Left renal cortex interstitium (tissue), 4 donors: ENCODE measurements around the gene CBL. TPM values are rescaled to one million over a fixed set of nuclear protein-coding genes. Genes with fewer than 3 reads are reported as not detected.
A peak's percentile ranks its signal among the peaks of the same experiment; 100 is the strongest.

Source experiments
- DNase-seq, 4 donors: peaks; one replicate each; pipeline ENCODE4 v3.0.0-alpha.2; 2013; ENCODE audit warnings: low read depth in 4 of 4, low spot score in 2 of 4, missing footprints in 1 of 4
- polyA plus RNA-seq, 4 donors: library from polyadenylated mRNA; unstranded; fragments of 120-200 nt; gene quantifications; one replicate each; pipeline ENCODE4 v1.2.1, GENCODE V29; 2013; ENCODE audit not compliant: insufficient read length in 4 of 4

Gene CBL
- polyA plus RNA-seq, 4 donors, result 16.1 to 20.9 (median 18.6) TPM

DNA sequence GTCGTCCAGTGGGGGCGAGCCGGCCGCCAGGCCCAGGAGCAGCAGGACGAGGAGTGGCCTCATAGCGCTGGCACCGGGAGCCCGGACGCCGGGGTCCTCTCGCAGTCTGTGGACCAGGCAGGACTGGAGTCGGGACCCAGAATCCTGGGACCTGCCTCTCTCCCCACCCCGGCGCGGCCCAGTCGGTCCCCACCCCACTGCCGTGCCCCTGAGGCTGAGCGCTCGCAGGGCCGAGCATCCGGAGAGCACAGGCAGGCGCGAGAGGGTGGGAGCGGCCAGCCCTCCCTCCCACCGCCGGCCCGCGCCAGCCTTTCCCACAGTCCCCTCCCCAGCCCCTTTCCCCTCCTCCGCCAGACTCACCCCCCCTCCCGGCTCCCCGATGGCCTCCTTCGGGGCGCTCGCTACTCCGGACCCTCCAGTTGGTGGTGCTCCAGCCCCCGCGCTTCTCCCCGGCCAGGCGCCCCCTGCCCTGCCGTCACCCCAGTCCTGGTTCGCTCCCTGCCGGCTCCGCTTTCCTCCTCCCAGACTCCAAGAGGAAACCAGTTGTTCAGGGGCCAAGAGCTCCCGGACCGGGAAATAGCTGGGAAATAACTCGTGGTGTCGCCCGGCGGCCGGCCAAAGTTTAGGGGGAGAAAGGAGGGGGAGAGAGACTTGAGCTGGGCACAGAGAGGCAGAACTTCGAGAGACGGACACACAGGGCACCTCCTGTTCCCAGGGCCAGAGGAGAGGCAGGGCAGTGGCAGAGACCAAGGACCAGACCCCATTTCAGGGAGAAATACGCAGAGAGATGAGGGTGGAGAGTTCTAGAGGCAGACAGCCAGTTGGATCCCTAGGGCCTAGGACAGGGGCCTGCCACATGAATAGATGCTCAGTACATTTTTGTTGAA, 134.4 kb downstream of the CBL start, which contains the start of gene C1QTNF5:
C1QTNF5 (minus strand) TSS at position 549 of the 887 bp plus-strand sequence; CDS start at position 63, 486 bp downstream.
- DNase-seq, result no peak

DNA sequence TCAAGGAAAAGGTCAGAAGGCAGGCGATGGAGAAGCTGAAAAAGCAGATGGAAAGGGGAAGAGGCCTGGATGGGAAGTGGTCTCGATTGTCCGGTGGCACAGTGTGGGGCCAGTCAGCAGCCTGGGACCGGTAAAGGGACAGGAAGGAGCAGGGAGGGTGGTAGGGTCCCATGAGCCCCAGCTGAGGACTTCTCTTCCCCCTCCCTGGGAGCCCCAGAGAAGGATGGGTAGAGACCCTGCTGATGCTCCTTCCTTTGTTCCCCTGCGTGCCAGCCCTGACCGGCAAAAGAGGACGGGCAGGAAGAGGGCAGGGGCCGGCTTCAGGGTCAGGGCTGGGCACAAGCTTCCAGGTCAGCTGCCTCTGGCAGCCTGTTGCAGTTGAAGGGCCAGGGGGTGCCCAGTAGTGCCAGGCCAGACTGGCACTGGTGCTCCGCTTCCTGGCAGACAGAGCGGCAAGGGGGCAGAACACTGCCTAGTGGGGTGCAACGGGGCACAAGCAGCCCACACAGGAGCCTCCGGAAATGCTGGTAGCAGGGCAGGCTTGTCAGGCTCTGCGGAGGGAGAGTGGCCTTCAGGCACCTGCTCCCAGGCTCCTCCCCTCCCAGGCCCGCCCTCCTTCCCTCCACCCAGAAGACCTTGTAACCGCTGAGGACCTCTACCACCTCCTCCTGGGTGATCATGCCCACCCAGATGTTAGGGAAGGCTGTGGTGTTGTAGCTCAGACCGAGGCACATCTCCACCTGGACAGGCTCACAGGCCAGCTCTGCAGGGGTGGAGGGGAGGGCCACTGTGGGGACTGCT, 135.3 kb downstream of the CBL start:
- no peak for DNase-seq

- no peak for DNase-seq
Observed at GRCh38 chr11:119342023-119342300, 135.8 kb downstream of the CBL start.

DNA sequence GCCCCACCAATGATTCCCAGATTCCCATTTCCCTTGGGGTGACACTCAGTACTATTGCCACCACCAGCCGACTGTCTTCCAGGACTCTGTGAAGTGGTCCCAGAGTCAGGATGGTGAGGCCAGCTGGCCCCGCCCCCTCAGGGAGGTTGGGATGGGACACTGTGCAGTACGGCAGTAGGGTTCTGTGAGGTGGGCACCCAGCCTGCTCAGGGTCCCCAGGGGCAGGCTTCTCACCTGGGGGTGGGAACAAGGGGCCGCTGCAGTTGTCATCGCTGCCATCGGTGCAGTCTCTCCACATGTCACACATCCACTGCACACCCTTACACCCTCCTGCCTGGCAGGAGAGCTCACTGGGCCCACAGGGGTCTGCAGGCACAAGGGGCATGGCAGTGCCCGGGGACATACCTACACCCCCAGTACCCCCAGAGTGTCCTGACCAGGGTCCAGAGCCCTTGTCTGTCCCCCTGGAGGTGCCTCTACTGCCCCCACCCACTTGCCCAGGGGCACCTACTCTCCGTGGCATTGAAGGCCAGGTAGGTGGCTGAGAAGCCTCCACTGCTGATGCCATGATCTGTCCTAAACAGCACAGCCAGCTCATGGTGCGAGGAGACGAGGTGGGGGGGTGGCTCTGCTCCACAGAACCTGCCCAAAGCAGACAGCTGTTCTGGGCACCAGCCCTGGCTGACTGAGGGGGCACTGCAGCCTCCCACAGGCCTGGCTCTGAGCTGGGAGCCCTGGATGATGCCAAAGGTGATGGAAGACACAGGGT, 136.4 kb downstream of the CBL start:
- DNase-seq, result no peak

GRCh38 chr11:119343726-119344125, 137.6 kb downstream of the CBL start:
- no peak for DNase-seq

- DNase-seq, result no peak
Observed at GRCh38 chr11:119344291-119345010, 138.3 kb downstream of the CBL start.

DNA sequence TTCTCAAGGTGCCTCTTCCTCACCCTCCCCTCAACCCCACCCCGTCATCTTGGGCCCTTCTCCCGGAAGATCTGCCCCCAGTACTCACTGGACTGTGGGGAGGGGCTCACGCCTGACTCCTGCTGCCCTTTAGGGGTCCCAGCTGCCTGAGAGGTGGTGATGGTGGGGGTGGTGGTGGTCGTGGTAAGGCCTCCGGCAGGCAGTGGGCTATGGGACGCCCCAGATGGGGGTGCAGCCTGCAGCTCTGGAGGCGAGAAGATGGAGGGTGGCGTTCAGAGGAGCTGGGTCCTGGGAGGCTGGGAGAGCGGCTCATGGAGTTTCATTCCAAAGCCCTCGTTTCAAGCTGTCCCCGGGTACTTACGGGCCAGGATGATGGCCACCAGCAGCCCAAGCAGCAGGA, 139.5 kb downstream of the CBL start:
- no peak for DNase-seq

GRCh38 chr11:119346605-119347004, 140.5 kb downstream of the CBL start, which contains the start of gene MFRP:
Gene MFRP, minus strand, starts transcription at chr11:119346705. Its CDS starts 192 bp downstream, at chr11:119346513.
- DNase-seq, result no peak

- no peak for DNase-seq
Observed at GRCh38 chr11:119347242-119347641, 141.1 kb downstream of the CBL start.

- DNase-seq, result no peak
Observed at GRCh38 chr11:119347940-119348605, 141.9 kb downstream of the CBL start.

DNA sequence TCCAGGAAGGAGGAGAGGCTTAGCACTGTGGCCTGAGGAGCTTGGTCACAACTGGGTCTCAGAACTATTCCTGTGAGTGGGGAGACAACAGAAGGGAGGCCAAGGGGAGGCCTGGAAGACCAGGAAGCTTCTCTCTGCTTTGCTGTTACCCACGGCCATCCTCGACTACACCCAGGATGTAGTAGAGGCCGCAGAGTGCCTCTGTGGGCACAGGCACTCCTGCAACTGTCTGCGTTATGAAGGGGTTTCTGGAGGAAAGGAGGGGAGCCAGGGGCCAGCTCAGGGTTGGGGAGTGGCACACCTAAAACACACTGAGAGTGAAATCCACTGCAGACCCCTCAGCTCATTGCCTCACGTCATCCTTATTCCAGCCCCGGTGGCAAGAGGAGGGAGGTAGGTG, 144.2 kb downstream of the CBL start:
- DNase-seq, result no peak

DNA sequence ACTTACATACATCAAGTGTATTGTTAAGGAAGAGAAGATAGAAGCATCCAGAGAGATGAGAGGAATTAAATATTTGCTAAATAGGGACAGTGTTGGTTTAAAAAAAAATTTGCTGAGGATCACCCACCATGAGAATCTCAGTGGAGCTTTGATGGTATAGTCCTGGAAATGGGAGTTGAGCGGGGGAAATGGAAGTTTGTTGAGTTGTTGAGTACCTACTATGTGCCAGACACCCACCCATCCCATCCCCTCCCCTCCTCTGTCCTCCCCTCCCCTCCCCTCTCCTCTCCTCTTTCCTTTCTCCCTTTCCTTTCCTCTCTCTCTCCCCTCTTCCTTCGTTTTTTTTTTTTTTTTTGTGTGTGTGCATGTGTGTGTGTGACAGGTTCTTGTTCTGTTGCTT, 145.1 kb downstream of the CBL start:
- DNase-seq, result no peak

DNA sequence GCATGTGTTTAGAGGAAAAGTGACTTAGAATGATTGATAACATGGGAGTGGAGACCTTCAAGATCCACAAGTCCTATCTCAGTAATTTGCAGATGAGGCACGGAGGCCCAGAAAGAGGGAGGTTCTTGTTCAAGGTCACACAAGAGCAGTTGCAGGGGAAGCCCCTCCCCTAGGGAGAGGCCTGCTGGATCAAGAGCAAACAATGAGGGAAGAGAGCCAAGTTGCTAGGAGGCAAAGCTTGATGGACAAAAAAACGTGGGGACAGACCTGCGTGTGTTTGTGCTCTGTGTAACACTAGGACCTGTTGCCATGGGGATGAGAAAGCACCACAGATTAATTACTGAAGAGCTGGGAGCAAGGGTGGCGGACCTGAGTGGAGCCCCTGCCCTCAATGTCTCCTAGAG, 146.7 kb downstream of the CBL start:
- DNase-seq, result no peak

GRCh38 chr11:119355091-119355843, 149.1 kb downstream of the CBL start:
- no peak for DNase-seq

GRCh38 chr11:119356349-119357031, 150.4 kb downstream of the CBL start:
- DNase-seq, result peak in 1 of 4 donors; percentile 78

- DNase-seq, result no peak
Observed at GRCh38 chr11:119357074-119357473, 150.9 kb downstream of the CBL start.
